ENCODE data around the gene WWC2.

GRCh38 chr4:183321516-183321915 lies 222.5 kb downstream of the WWC2 start:
- TF ChIP-seq POLR2A (IDR thresholded peaks at IDR 0.05) (no peak), CTCF (IDR thresholded peaks at IDR 0.05) (no peak)
